T-helper 9 cell (primary cell): ENCODE measurements around the gene PATJ.
"Not testable (repeated sequence)": the region's sequence is repeated elsewhere in the genome, so short reads cannot be mapped to it uniquely, and the experiment has no call there.

Experiments used
- DNase-seq: peaks from one replicate; pipeline ENCODE4 v3.0.0-alpha.2; 2020

The PATJ gene

DNA sequence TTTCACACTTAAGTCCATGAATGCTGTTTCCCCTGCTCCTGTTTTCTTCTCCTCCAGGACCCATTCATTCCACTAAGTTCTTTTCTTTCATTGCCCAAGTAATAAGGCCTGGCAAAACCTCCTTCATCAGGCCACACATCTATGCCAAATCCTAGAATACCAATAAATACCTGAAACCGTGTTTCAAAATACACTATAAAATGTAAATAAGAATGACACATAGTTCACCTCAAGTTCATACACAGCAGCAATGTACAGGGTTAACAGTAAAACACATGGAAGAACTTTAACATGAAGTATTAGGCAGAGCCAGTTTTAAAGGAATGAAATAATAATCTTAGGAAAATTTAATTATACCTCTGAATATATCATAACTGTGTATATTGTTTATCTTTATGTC, 365.6 kb downstream of the PATJ start:
- no peak for DNase-seq

DNA sequence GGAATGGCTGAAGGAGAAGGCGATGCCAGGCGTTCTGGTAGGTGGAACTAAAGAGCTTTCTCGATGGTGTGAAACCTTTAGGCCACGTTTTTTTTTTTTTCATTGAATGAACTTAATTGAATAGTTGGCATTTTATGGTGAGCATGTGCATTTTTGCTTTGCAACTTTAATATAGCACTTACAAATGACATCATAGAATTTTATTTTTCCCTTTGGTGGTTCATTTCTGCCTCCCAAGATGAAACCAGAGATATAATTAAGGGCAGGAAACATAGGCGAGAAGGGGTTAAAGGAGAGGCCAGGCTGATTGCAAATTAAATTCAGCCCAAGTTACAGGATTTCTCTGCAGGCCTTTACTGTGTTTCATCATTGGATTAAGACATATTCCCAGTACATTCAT, 366.8 kb downstream of the PATJ start:
- no peak for DNase-seq

DNA sequence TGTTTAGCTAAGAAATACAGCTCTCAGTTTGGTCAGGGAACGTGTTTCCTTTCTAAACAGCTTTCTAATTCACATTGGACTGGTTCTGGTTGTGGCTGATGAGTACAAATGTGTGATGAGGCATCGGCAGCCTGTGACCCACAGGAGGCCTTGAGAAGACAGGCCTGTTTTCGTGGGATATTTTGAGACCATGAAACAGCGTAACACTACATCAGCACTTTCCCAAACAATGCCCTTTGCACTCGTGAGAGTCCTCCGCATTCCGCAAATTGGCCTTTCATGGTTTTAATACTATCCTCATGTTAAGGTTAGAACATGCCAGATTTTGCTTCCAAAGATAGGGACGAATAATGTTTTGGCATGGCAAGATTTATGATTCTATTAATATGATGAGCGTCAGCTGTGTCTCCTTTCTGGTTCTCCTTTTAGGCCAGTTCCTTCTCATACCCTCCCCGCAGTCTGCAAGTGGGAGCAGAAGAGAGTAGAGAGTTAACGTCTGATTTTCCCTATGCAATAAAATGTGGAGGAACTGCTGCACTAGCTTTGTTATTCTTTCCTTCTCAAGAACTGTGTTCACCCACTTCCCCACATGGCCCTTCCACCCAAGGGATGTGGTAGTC, 368.0 kb downstream of the PATJ start:
- DNase-seq: no peak

DNA sequence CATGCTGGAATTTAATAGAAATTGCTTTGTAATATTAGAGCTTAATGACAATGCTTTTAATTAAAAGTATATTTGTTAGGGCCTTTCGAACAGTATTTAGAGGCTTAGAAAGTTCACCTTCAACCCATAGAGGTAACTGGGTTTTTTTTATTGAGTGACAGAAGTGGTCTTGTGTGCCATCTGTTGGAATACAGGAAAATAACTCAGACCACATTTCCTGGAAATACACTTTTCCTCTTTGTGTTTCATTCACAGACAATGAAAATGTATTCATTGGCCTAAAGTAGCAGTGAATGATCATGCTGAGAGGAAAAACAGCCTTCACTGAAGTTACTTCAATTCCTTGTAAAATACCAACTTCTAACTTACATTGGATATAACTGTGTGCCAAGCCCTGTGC, 368.8 kb downstream of the PATJ start:
- no peak for DNase-seq

DNA sequence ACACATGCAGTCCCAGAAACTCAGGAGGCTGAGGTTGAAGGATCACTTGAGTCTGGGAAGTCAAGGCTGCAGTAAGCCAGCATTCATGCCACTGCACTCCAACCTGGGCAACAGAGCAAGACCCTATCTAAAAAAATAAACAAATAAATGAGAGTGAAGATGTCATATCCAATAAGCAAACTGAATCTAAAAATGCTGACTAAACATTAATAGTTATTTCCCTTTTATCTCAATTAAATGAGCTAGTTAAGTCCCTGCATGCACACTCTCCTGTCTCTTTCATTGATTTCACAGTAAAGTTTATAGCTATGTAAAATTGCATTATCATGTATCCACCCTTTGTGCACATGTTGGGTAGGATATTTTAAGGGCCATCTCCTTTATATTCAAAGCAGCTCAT, 371.2 kb downstream of the PATJ start:
- DNase-seq: no peak

DNA sequence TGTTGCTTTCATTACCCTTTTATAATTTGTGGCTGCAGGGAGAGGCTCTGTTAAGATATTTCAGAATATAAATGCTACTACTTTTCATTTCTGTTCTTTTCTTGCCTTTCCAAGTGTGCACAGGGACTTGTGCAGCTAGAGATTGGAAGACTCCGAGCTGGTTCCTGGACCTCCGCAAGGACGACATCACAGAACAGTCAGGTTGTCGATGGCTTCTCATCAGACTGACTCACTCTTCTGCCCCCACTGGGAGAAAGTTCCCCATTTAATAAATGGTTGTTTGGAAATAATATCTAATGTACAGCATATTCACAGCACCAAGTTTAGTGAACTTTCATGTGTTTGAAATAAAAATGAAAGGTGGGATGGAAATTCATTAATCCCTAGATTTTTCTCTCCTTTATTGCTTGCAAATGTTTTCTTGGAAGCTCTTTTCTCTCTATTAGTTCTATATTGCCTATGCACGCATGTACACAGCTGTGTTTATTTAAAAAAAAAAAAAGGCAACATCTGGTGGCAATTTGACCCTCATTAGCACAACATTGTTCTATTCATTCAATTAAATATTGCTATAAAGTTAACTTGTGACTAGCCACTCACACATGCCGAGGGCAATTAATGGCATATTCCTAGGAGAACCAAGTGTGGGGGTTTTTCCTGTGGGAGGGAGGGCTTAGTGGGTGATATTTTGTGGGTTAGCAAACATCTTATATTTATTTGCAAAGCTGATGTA, 374.9 kb downstream of the PATJ start:
- no peak for DNase-seq

DNA sequence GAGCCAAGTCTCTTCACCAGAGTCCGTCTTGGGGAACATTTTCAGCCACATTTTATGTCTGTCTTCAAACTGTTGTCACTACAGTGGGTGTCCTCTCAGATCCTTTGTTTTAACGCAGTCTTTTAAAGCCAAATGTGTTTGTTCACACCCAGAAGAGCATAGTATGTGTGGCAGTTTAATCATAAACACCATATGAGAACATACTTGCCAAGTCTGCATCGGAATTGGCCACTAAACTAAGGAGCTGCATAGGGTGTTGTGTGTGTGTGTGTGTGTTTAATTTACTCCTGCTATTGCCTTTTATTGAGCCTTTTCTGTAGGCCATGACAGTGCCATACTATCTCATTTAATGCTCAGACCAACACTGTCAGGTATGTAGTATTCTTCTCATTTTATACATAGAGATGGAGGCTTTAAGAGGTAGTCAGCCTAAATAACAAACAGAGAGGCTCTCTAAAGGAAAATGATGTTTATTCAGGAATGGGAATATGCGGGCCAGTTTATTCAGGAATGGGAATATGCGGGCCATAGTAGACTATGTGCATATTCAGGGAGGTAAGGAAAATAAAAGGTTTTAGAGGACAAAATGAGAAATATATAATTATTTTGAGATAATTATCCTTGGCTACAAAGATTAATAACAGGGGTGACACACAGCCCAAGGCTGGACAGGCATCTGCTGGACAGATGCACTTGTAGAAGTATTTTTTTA, 384.5 kb downstream of the PATJ start:
- no peak for DNase-seq

DNA sequence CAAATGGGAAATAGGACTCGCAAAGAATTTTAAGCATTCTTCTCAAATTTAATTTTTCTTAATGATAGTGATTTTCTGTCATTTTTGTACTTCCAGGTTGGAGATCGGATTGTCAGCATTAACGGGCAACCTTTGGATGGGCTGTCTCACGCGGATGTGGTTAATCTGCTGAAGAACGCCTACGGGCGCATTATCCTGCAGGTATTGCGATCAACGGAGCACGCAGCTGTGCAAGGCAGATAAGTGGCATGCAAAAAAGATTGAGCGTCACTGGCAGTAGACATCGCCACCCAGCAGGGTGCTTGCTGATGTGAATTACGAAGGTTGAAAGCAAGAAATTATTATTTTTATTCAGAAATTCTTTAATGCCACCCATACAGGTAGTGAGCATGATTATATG, 386.5 kb downstream of the PATJ start:
- DNase-seq: no peak

DNA sequence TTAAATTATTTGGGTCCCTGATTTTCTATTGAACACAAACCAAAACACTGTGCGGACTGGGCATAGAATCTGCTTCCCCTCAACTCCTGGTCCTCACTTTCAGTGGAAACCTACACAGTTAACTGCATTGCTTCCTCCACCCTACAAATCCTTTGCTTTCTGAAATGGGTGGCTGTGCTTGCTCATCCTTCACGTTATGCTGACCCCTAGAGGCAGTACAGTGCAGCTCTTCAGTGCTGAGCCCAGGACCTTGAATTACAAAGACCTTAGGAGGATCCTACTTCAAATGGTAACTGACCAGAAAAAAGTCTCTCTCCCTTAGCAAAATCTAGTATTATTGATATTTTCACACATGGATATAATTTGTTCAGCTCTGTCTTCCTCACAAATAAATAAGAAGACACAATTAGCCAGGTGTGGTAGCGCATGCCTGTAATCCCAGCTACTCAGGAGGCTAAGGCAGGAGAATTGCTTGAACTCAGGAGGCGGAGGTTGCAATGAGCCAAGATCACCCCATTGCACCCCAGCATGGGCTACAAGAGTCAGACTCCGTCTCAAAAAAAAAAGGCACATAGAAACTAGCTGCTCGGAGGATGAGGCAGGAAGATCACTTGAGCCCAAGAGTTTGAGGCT, 388.9 kb downstream of the PATJ start:
- DNase-seq: no peak

DNA sequence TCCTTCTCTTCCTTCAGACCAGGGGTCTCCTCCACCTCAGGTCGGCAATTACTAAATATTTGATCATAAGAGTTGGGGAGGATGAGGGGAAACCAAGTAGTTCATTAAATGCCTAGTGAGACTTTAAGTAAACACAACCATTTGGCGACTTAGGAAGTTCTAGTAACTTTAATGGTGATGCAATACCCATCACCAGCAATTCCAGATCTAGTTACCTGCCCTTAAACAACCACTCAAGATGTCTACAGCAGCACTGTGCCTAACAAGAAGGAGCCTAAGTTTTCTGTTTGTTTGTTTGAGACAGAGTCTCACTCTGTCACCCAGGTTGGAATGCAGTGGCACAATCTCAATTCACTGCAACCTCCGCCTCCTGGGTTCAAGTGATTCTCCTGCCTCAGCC, 395.7 kb downstream of the PATJ start:
- no peak for DNase-seq

DNA sequence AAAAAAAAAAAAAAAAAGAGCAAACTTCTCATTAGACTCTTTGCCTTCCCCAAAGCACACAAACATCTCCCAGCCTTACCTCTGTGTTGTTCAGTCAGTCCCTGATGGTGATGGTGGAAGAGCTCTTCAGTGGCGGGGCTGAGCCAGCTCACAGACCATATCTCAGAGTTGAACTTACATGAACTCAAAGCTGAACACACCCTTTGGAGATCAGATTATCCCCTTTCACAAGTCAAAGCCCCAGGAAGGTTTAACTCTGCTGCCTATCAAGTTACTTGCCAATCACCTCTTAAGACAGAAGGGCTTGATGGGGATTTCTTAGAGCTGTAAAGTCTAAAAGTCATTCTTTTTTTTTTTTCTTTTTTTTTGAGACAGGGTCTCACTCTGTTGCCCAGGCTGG, 397.1 kb downstream of the PATJ start:
- DNase-seq: no peak

DNA sequence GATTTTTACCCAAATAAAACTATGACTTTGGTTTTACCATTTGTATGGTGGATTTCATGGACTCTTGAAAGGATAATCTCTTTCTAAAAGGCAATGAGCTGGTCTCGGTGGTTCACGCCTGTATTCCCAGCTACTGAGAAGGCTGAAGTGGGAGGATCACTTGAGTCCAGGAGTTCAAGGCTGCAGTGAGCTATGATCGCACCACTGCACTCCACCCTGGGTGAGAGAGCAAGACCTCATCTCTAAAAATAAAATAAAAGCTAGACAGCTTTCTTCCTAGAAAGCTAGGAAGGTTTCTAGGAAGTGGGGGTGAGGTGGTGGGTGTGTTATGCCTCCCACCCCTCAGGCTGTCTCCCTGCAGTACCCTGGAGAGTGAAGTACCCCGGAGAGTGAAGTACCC, 398.4 kb downstream of the PATJ start:
- DNase-seq: no peak

DNA sequence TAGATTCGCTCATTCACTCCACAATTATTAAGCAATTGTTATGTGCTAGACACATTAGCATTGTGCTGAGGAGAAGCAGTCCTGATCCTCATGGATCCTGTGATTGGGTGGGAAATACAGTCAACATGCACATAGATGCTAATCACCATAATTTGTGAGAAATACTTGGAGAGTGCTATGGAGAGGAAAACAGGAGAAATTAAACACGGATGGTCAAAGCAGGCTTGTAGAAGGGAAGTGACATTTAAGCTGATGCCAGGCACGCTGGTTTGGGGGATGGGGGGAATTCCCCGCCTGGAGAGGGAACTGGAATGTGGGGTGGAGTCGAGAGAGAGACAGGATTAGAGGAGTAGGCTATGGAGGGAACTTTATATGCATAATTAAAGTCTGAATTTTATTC, 400.2 kb downstream of the PATJ start:
- no peak for DNase-seq

DNA sequence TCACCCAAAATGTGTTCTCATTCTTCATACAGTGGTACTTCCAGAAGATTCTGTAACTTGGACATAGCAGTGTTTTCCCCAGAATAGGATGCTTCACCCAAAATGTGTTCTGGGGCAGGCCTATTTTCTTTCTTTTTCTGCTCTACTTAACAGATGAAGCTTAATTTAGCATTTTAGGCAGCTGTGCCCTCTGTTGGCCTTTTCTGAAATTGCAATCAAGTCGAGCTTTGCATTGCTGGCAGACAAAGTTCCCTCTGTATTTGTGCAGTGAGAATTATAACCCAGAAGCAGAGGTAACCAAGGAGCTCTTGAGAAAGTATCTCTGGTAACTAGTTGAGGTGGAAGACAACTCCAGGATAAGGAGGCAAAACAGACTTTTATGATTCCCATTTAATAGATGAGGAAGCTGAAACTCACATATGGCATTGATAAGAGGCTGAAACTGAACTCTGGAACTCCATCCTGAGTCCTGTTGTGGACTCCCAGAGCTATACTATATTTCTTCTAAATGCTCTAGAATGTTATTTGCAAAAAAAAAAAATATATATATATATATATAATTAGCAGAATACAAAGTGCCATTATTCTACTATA, 402.1 kb downstream of the PATJ start:
- DNase-seq: no peak

DNA sequence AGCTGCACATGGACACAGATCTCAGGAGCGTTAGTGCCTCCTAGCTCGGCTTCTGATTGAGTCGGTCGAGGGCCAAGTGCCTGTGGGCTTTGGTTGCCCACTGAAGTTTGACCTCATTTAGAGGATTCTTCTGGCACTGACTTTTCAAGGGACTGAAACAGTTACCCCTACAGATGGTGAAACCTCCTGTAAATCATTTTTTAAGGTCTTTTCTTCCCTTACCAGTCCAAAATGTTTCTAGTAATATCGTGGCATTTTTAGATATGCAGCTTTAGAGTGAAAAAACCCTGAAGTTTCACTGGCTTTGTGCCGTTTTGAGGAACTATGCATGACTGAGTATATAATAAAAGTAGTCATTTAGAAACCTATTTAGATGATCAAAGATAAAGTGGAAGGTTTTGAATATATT, 417.7 kb downstream of the PATJ start:
- no peak for DNase-seq

DNA sequence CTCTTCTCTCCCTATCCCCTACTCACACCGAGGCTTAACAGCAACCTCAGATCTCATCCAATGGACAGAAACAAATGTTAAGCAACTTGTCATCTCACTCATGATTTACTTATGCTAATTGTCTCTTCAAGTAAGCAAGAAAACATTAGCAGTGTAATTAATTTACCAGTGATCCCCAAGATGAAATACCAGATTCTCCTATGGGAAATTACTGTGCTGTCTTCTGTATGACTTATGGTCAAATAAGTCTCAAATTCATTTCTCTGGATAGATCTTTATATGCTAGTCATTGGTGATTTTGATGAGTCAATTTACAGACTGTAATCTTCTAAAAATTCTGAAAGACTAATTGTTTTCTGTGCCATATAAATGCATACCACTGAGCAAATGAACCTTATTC, 419.4 kb downstream of the PATJ start:
- DNase-seq: no peak

DNA sequence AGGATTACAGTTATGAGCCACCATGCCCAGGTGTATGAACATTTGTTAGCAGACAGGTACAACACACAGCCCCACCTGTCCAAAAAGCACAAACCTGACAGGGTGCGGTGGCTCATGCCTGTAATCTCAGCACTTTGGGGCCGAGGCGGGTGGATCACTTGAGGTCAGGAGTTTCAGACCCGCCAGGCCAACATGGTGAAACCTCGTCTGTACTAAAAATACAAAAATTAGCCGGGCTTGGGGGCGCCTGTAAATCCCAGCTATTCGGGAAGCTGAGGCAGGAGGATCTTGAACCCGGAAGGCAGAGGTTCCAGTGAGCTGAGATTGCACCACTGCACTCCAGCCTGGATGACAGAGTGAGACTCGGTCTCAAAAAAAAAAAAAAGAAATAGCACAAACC, 428.1 kb downstream of the PATJ start:
- not testable (repeated sequence) for DNase-seq

DNA sequence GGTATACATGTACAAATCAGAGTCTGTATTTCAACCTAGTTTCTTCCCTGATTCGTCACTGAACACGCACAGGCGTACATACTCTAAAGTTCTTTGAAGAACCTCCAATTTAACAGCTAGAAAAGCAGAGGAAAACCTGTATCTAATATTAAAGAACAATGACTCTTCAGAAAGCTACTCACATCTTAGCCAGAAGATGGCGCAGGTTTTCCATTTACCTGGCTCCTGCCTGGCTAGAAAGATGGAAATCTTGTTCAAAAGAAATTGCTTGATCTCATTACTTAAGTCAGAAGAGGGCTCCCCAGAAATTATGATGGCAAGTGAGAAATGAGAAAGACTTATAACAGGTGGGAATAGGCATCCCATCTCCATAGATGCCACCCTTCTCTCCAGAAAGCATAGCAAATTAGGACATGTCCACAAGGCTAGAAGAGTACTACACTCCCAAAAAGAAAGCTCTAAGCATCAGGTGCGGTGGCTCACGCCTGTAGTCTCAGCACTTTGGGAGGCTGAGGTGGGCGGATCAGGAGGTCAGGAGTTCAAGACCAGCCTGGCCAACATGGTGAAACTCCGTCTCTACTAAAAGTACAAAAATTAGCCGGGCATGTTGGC, 433.4 kb downstream of the PATJ start:
- DNase-seq: peak; percentile 2

DNA sequence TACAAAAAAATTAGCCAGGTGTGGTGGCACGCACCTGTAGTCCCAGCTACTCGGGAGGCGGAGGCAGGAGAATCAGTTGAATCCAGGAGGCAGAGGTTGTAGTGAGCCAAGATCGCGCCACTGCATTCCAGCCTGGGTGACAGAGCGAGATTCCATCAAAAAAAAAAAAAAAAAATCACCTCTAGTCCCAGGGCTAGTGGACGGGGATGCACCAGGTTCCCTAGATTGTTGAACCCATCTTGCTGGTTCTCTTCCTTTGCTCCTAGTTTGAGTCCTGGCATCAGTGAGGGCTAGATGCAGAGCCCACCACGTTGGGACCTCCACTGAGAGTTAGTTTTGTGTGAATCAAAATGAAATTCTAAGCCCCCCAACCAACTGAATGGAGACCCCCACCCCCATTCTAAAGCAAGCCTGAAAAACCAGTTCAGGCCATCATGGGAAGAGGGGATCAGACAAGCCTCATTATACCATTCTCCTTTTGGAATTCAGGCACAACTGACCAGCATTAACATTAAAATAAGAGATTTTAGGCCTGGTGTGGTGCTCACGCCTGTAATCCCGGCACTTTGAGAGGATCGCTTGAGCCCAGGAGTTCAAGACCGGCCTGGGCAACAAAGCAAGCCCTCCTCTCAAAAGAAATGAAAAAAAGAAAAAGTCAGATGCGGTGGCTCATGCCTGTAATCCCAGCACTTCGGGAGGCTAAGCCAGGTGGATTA, 434.5 kb downstream of the PATJ start:
- DNase-seq: no peak

DNA sequence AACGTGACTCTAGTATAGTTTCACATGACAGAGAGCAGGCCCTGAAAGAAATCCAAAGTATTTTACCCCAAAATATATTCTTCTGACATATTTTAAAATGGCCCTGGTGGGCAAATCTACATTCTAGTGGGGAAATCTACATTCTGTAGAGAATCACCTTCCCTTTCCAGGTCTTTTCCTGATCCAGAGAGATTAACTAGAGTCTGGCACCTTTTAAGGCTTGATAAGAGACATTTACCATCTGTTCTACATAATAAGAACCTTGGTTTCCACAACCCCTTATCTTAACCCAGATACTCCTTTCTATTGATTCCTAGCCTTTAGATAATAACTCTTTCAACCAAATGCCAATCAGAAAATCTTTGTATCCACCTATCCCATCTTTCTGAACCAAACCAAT, 435.3 kb downstream of the PATJ start:
- no peak for DNase-seq

DNA sequence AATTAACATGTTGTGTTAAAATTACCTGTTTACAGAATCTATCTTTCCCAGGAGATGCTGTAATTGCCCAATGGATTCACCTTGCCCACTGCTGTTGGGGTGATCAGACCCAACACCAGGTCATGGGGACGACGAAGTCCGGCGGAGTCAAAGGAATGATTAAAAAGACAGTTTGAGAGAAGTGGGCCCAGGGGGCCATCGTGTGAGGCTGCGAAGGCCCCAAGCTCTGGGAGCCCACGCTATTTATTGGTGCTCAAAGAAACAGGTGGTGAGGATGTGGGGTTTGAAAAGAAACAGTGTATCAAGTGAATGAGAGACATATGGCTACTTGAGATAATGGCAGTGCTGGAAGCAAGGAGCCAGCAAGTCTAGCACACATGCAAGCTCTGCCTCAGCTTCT, 436.1 kb downstream of the PATJ start:
- no peak for DNase-seq

DNA sequence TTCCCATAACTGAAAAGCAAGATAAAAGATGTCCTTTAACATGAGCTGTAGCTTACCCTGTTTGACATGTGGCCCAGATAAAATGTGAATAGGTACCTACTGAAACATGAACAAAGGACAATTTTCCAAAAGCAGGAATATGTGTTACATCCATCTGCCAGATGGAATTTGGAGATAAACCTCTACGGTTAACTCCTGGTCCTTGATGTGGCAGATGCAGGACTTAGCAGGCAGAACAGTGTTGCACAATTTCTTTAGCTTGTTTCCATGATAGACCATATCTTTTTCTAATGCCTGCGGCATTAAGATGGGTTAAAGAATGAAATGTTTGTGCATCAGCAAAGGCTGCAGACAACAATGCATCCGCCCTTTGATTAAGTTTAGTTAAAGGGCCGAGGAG, 437.8 kb downstream of the PATJ start:
- not testable (repeated sequence) for DNase-seq
